ENCODE measurements around the gene AIG1.

DNA sequence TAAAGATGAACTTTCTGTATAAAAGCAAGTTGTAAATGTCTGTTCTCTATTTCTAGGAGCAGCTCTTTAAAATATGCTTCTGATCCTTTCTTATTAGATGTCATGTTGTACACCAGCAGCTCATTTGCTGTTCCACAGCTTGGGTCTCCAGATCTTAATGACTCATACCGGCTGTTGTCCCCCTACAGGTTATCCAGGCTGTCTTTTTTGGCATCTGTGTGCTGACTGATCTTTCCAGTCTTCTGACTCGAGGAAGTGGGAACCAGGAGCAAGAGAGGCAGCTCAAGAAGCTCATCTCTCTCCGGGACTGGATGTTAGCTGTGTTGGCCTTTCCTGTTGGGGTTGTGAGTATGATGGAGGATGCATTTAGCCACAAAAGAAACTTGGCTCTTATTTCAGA lies 76.0 kb downstream of the AIG1 start:
- TF ChIP-seq SP1 (IDR thresholded peaks at IDR 0.05) (no peak), ZNF384 (IDR thresholded peaks at IDR 0.05) (no peak), HDGF (IDR thresholded peaks at IDR 0.05; ENCODE audit: borderline replicate concordance) (no peak)
